Stimulated activated CD4-positive, alpha-beta T cell treated with anti-CD3 and anti-CD28 coated beads, Interleukin-4, amount 100 ng/mL, for 1 hour (primary cell): Measurements from ENCODE around the gene SMTNL1.
A peak's percentile ranks its signal among the peaks of the same experiment; 100 is the strongest.
"Not testable (repeated sequence)": the region's sequence is repeated elsewhere in the genome, so short reads cannot be mapped to it uniquely, and the experiment has no call there.

Source experiments
- DNase-seq: peaks from one replicate; pipeline ENCODE4 v3.0.0-alpha.2; 2020

SMTNL1 gene

DNA sequence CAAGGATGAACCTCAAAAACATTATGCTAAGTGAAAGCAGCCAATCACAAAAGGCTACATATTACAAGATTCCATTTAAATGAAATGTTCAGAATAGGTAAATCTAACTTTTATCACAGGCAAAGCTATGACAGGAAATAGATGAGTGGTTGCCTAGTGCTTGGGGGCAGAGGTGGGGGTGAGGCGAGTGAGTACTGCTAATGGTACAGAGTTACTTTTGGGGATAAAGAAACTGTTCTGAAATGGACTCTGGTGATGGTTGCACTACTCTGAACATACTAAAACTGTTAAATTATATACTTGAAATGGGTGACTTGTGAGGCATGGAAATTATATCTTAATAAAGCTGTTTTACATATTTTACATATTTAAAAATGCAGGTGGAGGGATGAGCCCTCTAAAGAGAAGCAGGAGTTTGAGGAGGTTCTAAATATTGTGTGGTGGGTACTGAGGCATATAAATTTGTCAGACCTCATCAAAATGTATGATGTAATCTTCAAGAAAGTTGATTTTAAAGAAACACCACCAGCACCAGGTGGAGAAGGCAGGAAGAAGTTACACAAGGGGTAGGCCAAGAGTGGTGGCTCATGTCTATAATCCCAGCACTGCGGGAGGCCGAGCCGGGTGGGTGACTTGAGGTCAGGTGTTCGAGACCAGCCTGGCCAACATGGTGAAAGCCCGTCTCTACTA is 25.5 kb upstream of the SMTNL1 start:
- no peak for DNase-seq

GRCh38 chr11:57512646-57513451 is 24.5 kb upstream of the SMTNL1 start:
- no peak for DNase-seq

DNA sequence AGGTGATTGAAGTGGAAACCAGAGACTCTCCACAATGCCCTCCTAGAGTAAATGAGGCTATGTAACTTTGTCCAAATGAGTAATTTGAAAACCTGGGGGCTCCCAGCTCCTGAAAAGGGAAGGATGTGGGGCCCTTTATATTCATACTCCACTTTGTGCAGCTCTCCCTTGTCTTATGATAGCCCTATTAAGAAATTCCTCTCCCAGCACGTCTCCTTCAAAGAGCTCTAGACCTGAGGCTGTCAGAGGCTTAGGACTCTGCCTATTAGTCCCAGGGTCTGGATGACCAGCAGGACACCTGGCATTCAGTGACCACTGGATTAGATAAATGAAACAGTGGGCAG is 24.0 kb upstream of the SMTNL1 start:
- DNase-seq: no peak

- DNase-seq: peak; percentile 44
These were observed 23.4 kb upstream of the SMTNL1 start for GRCh38 chr11:57513911-57514537.

GRCh38 chr11:57514538-57515331 is 22.7 kb upstream of the SMTNL1 start:
- DNase-seq: peak; percentile 61

GRCh38 chr11:57515332-57516060 is 21.9 kb upstream of the SMTNL1 start, which contains the start of gene SLC43A1:
SLC43A1 (minus strand) TSS chr11:57515702; CDS start chr11:57514111, 1,591 bp downstream.
- DNase-seq: peak; percentile 46

- no peak for DNase-seq
These were observed 21.3 kb upstream of the SMTNL1 start for GRCh38 chr11:57516061-57516443.

- no peak for DNase-seq
These were observed 16.3 kb upstream of the SMTNL1 start for GRCh38 chr11:57521116-57521515.

- no peak for DNase-seq
These were observed 14.0 kb upstream of the SMTNL1 start for GRCh38 chr11:57523419-57523818.

- DNase-seq: peak; percentile 74
These were observed 10.3 kb upstream of the SMTNL1 start for GRCh38 chr11:57527056-57527631.

DNA sequence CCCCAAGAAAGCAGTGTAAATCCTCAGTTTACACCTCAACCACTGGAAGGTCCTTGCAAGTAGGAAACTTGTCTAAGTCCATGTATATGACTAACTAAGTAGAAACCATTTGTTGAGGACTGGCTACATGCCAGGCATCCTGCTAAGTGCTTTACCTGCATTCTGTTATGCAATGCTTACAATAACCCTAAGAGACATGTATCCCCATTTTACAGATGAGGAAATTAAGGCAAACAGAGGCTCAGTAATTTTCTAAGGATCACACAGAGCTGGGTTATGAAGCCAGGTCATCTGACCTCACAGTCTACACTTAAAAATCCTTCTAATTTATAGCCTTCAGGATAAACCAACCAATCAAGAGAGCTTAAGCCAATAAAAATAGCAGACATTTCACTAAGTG is 8.4 kb upstream of the SMTNL1 start:
- no peak for DNase-seq

GRCh38 chr11:57530215-57530595 is 7.2 kb upstream of the SMTNL1 start:
- no peak for DNase-seq

GRCh38 chr11:57530596-57531507 is 6.5 kb upstream of the SMTNL1 start, which contains the start of gene TIMM10:
TIMM10 (minus strand) TSS chr11:57530754; CDS start chr11:57530189, 565 bp downstream.
- DNase-seq: peak; percentile 88

DNA sequence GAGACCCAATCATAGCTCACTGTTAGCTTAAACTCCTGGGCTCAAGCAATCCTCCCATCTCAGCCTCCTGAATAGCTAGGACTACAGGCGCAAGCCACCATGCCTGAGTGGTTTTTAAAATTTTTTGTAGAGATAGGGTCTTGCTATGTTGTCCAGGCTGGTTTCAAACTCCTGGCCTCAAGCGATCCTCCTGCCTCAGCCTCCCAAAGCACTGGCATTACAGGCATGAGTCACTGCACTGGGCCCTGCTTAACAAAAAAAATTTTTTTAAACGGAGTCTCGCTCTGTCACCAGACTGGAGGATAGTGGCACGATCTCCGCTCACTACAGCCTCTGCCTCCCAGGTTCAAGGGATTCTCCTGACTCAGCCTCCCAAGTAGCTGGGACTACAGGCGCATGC is 2.9 kb upstream of the SMTNL1 start:
- DNase-seq: not testable (repeated sequence)

GRCh38 chr11:57539342-57539741 is 1.9 kb downstream of the SMTNL1 start:
- no peak for DNase-seq

DNA sequence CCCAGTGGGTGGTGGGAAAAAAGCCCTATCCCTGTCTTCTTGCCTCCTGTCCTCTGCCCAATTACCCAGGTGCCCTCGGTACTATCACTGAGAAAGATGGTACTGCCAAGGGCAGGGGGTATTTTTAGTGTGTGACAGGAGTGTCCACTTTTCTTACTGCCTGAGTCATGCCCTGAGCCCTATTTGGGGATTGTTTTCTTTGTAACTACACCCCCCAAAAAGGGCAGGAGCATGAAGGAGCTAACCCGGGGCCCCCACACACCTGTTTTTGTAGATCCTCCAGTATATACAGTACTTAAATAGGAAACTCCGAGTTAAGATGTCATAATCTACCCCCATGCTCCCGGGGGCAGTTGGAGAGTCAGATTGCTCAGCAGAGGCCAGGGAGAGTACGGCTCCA is 3.8 kb downstream of the SMTNL1 start:
- no peak for DNase-seq

- no peak for DNase-seq
These were observed 5.2 kb downstream of the SMTNL1 start for GRCh38 chr11:57542582-57542981.

- DNase-seq: no peak
These were observed 6.2 kb downstream of the SMTNL1 start for GRCh38 chr11:57543593-57543992.

GRCh38 chr11:57544566-57544965 is 7.2 kb downstream of the SMTNL1 start:
- DNase-seq: no peak

- DNase-seq: no peak
These were observed 8.5 kb downstream of the SMTNL1 start for GRCh38 chr11:57545883-57546282.

GRCh38 chr11:57546451-57546850 is 9.1 kb downstream of the SMTNL1 start:
- no peak for DNase-seq
